GM12874 (cell line): ENCODE measurements around the gene IL18.

ENCODE experiments used
- CTCF ChIP-seq: IDR thresholded peaks from 2 replicates; pipeline ENCODE4 v1.5.1; 2011; ENCODE audit warnings: low read depth, mild to moderate bottlenecking, control low read depth, low read length, moderate library complexity; ENCODE audit not compliant: insufficient read depth

Gene IL18

GRCh38 chr11:112166562-112166961 is 2.7 kb upstream of the IL18 start:
- TF ChIP-seq CTCF: no peak

DNA sequence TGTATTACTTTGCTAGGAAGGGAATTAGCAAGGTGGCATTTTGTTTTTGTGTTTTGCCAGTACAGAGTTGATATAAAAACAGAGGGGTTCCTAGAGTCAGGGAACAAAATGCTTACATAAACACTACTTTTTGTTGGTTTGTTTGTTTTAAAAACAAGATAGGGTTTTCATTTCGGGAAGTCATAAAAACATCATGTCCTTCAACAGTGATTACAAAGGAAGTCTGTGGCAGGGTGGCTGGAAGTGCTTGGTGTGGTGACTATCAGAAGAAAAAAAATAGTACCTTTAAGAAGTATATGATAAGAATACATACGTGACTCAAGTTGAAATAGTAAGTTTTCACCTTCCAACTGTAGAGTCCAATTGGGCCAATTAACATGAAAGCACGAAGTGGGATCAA is 1.2 kb upstream of the IL18 start:
- no peak for TF ChIP-seq CTCF

DNA sequence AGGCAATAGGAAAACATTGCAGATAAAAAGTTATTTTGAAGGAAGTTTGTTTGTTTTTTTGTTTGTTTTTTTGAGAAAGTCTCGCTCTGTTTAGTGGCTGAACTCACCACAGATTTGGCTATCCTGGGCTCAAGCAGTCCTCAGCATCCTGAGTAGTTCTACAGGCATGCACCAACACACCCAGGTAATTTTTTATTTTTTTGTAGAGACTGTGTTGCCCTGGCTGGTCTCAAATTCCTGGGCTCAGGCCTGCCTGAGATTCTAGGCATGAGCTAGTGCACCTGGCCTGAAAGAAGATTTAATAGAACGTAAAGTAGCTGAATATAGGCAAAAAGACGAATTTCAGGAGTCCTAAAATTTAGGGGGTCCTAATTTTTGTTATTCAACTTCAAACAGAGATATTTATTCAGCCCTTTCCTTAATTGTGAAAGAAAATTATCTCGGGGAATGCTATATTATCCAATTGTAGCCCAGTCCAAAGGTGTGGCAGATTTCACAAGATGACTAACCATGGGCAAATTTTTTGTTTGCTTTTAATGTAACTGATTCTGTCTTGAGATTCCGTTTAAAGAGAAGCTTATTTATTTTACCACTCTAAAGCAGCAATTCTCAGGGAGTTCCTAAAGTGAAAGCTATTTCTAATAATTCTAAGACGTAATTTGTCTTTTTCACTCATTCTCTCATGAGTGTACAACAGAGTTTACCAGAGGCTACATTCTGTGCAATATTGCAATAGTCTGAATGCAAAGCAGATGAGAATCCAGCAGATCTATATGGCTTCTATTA is 940 bp downstream of the IL18 start:
- no peak for TF ChIP-seq CTCF

- no peak for TF ChIP-seq CTCF
These were observed 2.9 kb downstream of the IL18 start for GRCh38 chr11:112161012-112161411.

DNA sequence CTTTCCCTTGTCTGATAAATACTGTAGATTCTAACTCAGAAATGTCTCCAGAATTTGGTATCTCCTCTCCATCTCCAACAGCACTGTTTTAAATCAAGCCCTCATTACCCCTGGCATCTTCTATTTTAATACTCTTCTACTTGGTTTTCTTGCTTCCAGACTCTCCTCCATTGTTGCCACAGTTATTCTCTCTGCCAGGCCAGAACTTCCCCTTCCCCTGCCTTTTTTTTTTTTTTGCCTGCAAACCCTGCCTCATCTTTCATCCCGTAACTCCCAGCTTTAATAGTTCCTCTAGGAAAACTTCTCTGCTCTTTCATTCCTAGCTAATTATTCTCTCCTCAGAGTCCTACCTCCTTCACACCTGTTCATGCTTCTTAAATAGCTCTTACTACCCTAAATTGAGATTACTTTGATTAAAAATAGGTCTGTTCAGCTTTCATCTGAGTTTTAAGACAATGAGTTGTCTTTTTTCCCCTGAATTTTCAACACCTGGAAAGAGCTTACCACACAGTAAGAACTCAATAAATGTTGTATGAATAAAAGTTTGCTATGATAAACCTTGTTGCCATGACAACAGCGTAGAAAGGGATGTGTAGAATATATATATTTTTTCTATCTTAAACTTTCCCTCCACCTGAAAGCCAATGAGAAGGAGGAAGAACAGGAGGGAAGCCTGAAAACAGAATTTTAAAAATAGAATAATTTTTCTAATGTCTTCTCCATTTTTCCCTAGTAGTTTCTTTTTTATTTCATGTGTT is 3.6 kb downstream of the IL18 start:
- TF ChIP-seq CTCF: no peak

DNA sequence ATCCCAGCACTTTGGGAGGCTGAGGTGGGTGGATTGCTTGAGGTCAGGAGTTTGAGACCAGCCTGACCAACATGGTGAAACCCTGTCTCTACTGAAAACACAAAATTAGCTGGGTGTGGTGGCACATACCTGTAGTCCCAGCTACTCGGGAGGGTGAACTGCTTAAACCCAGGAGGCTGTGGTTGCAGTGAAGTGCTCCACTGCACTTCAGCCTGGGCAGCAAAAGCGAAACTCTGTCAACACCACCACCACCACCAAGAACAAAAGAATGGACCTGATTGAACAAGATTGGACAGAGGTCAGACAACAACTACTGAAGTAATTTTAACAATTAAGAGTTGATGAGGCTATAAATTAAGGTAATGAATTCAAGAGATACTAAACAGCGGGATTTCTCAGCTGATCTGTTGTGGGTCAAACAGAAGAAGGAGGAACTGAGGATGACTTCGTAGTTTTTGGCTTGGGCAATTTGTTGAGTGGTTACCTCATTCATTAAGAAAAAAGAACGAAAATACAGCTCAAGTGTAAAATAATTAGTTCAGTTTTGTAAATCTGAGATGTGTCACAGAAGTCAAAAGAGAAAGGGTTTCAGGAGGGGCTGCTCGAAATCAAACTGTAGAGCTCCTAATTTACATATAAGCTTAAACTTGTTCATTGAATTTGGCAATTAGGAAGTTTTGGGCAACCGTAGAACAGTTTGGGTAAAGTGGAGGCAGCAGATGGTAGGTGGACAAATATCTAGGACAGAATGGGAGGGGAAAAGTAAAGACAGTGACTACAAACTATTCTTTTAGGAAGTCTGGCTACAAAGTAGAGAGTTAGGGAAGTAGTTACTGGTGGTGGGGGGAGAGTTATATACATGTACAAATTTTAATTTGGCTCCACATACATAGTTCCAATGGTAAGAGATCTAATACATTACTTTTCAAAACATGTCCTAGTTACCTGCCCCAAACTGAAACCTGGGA is 4.5 kb downstream of the IL18 start:
- no peak for TF ChIP-seq CTCF
